Embryonic facial prominence (tissue), 1 donor: Measurements from ENCODE around the gene BRICD5.
"Not testable (repeated sequence)": the region's sequence is repeated elsewhere in the genome, so short reads cannot be mapped to it uniquely, and the experiment has no call there.

Experiments used
- DNase-seq: peaks from one replicate; pipeline ENCODE4 v3.0.0-alpha.2; 2016; ENCODE audit errors: extremely low spot score

The BRICD5 gene

GRCh38 chr16:2223221-2223941, 12.7 kb upstream of the BRICD5 start, which contains the start of gene E4F1:
Gene E4F1, plus strand, starts transcription at chr16:2223591. Its CDS starts 23 bp downstream, at chr16:2223614.
- peak; percentile 98 for DNase-seq

GRCh38 chr16:2216330-2216729, 5.7 kb upstream of the BRICD5 start:
- DNase-seq = no peak

- DNase-seq = no peak
Observed at GRCh38 chr16:2214719-2214968, 4.0 kb upstream of the BRICD5 start, which contains the start of gene PGP. Gene PGP, minus strand, starts transcription at chr16:2214840. Its CDS starts 63 bp downstream, at chr16:2214777.

GRCh38 chr16:2213817-2214718, 3.4 kb upstream of the BRICD5 start:
- DNase-seq = no peak

GRCh38 chr16:2212362-2213324, 2.0 kb upstream of the BRICD5 start:
- peak; percentile 5 for DNase-seq

- no peak for DNase-seq
Observed at GRCh38 chr16:2211923-2212347, 1.3 kb upstream of the BRICD5 start.

GRCh38 chr16:2210009-2210332, 692 bp downstream of the BRICD5 start:
- DNase-seq = no peak

- no peak for DNase-seq
Observed at GRCh38 chr16:2209258-2210008, 1.2 kb downstream of the BRICD5 start.

GRCh38 chr16:2208772-2209171, 1.9 kb downstream of the BRICD5 start:
- no peak for DNase-seq

- DNase-seq = no peak
Observed at GRCh38 chr16:2208308-2208707, 2.4 kb downstream of the BRICD5 start.

GRCh38 chr16:2207872-2208271, 2.8 kb downstream of the BRICD5 start:
- no peak for DNase-seq

GRCh38 chr16:2206780-2207433, 3.8 kb downstream of the BRICD5 start:
- DNase-seq = no peak

- no peak for DNase-seq
Observed at GRCh38 chr16:2206420-2206779, 4.3 kb downstream of the BRICD5 start.

GRCh38 chr16:2205967-2206313, 4.7 kb downstream of the BRICD5 start:
- no peak for DNase-seq

GRCh38 chr16:2205104-2205966, 5.3 kb downstream of the BRICD5 start, which contains the start of gene MLST8:
Gene MLST8, plus strand, starts transcription at chr16:2205454. Its CDS starts 632 bp downstream, at chr16:2206086.
- peak; percentile 55 for DNase-seq

GRCh38 chr16:2204416-2205103, 6.1 kb downstream of the BRICD5 start:
- DNase-seq = no peak

- DNase-seq = not testable (repeated sequence)
Observed at GRCh38 chr16:2203119-2203688, 7.5 kb downstream of the BRICD5 start.

- DNase-seq = no peak
Observed at GRCh38 chr16:2200313-2200712, 10.3 kb downstream of the BRICD5 start.

GRCh38 chr16:2199621-2200139, 11.0 kb downstream of the BRICD5 start:
- DNase-seq = no peak
